Neural progenitor cell (in vitro differentiated cells): ENCODE results near the gene TP73.

Experiments used
- EZH2 ChIP-seq: fragments of 200-600 bp; sonication (generic); IDR thresholded peaks from 2 replicates; pipeline ENCODE4 v1.6.1; 2017; ENCODE audit warnings: antibody characterized with exemption, mild to moderate bottlenecking, moderate library complexity
- EZH2phosphoT487 ChIP-seq: fragments of 200-600 bp; sonication (generic); IDR thresholded peaks from 2 replicates; pipeline ENCODE4 v1.6.1; 2017; ENCODE audit warnings: antibody characterized with exemption
- TF ChIP-seq, protein P1 (sequence below): fragments of 200-600 bp; sonication (generic); IDR thresholded peaks from 2 replicates; pipeline ENCODE4 v1.5.1; 2017; ENCODE audit warnings: antibody characterized with exemption, mild to moderate bottlenecking

DNA sequence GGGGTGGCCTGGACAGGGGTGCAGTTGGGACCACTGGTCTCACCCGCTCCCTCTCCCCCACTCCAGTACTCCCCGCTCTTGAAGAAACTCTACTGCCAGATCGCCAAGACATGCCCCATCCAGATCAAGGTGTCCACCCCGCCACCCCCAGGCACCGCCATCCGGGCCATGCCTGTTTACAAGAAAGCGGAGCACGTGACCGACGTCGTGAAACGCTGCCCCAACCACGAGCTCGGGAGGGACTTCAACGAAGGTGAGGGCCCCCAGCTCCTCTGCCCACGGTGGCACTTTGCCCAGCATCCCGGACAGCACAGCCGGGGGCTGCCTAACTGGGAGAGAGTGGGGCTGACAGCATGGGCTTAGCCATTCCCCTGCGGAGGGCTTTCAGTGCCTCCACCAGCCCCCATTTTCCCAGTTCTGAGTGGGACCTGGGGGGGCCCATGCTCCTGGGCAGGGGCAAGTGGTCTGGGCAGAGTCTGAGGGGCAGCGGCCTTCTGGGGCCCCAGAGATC, 69.7 kb downstream of the TP73 start:
- TF ChIP-seq, protein P1, sequence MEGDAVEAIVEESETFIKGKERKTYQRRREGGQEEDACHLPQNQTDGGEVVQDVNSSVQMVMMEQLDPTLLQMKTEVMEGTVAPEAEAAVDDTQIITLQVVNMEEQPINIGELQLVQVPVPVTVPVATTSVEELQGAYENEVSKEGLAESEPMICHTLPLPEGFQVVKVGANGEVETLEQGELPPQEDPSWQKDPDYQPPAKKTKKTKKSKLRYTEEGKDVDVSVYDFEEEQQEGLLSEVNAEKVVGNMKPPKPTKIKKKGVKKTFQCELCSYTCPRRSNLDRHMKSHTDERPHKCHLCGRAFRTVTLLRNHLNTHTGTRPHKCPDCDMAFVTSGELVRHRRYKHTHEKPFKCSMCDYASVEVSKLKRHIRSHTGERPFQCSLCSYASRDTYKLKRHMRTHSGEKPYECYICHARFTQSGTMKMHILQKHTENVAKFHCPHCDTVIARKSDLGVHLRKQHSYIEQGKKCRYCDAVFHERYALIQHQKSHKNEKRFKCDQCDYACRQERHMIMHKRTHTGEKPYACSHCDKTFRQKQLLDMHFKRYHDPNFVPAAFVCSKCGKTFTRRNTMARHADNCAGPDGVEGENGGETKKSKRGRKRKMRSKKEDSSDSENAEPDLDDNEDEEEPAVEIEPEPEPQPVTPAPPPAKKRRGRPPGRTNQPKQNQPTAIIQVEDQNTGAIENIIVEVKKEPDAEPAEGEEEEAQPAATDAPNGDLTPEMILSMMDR: no peak
- TF ChIP-seq EZH2phosphoT487 (no peak), EZH2 (no peak)
